Neutrophil (primary cell): ENCODE measurements around the gene EXOC6B.

Experiments
- H3K27ac ChIP-seq: fragments of 200-600 bp; sonication (generic); 2 replicates; pipeline ENCODE4 v1.5.1; 2016; ENCODE audit warnings: mild to moderate bottlenecking, moderate library complexity
- H3K27me3 ChIP-seq: fragments of 200-600 bp; sonication (generic); 2 replicates; pipeline ENCODE4 v1.6.0; 2016; ENCODE audit warnings: mild to moderate bottlenecking
- H3K36me3 ChIP-seq: fragments of 200-600 bp; sonication (generic); 2 replicates; pipeline ENCODE4 v1.5.1; 2017
- H3K4me1 ChIP-seq, 2 experiments: fragments of 200-600 bp in 1 of 2; sonication (generic) in 1 of 2; 1 replicate in 1 of 2; 2 replicates in 1 of 2; pipeline versions ENCODE4 v1.5.1 to v1.6.1; 2013 to 2016; ENCODE audit warnings: low read depth in 1 of 2, low read length in 1 of 2, mild to moderate bottlenecking in 1 of 2, moderate library complexity in 1 of 2; ENCODE audit not compliant: control insufficient read depth in 1 of 2, insufficient read depth in 1 of 2
- H3K4me3 ChIP-seq, 2 experiments: fragments of 200-600 bp in 1 of 2; sonication (generic) in 1 of 2; 1 replicate in 1 of 2; 2 replicates in 1 of 2; pipeline ENCODE4 v1.5.1; 2013 to 2016; ENCODE audit warnings: low read depth in 1 of 2, low read length in 1 of 2, mild to moderate bottlenecking in 1 of 2, moderate library complexity in 1 of 2
- H3K9me3 ChIP-seq: fragments of 200-600 bp; sonication (generic); 2 replicates; pipeline ENCODE4 v1.5.1; 2016
- CTCF ChIP-seq: fragments of 200-600 bp; sonication (generic); IDR thresholded peaks from 2 replicates; pipeline ENCODE4 v1.5.1; 2016; ENCODE audit warnings: antibody characterized with exemption

EXOC6B gene

DNA sequence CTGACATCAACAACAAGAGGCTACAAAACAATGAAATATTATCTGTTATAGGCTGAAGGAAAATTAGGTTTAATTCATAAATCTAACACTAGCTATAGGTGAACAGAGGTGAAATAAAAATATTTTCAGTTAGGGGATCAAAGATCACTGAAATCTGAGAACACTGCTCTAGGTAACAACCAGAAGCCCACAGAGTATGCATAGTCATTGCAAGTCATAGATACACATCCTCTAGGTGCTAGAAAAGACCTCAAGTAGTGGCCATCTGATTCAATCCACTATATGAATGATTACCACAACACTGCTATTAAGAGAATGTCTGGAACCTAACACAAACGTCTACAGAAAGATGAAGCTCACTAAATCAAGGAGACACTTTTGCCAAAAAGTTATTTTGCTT lies 413.6 kb downstream of the EXOC6B start:
- H3K36me3 ChIP-seq: no peaks in the 10 kb centered on the region
- H3K27me3 ChIP-seq: no peaks in the 10 kb centered on the region
- H3K9me3 ChIP-seq: no peaks in the 10 kb centered on the region
- no peak for TF ChIP-seq CTCF
- H3K4me1 ChIP-seq: no peaks in the 10 kb centered on the region
- no peak overlapping the region for H3K4me3 ChIP-seq
- no peak overlapping the region for H3K27ac ChIP-seq

GRCh38 chr2:72399879-72400278 lies 426.0 kb downstream of the EXOC6B start:
- no peak overlapping the region for H3K4me3 ChIP-seq
- no peak for TF ChIP-seq CTCF
- no peaks in the 10 kb centered on the region for H3K4me1 ChIP-seq
- H3K9me3 ChIP-seq: peaks cover 7% of the 10 kb centered on the region
- no peaks in the 10 kb centered on the region for H3K27me3 ChIP-seq
- H3K36me3 ChIP-seq: no peaks in the 10 kb centered on the region
- no peak overlapping the region for H3K27ac ChIP-seq

DNA sequence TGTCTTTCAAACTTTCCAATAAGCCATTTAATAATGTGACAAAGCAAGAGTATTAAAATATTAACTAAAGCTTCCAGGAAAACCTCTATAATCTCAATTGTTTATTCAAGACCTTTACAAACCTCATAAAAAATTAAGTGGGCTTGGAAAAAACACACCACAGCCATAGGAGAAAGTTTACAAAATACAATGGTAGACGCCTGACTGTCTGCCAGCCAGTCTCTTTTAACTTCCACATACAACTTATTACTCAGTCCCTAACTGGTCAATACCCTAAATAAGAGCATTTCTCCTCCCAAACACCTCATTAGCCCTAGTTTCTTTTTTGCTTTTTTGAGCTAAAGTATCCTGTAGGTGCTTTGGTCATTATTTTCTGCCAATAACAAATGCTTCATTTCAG lies 430.7 kb downstream of the EXOC6B start:
- no peaks in the 10 kb centered on the region for H3K4me1 ChIP-seq
- no peak overlapping the region for H3K4me3 ChIP-seq
- H3K9me3 ChIP-seq: no peaks in the 10 kb centered on the region
- H3K36me3 ChIP-seq: no peaks in the 10 kb centered on the region
- no peak overlapping the region for H3K27ac ChIP-seq
- no peaks in the 10 kb centered on the region for H3K27me3 ChIP-seq
- no peak for TF ChIP-seq CTCF

GRCh38 chr2:72394541-72395070 lies 431.2 kb downstream of the EXOC6B start:
- TF ChIP-seq CTCF: no peak
- no peak overlapping the region for H3K27ac ChIP-seq
- no peaks in the 10 kb centered on the region for H3K27me3 ChIP-seq

DNA sequence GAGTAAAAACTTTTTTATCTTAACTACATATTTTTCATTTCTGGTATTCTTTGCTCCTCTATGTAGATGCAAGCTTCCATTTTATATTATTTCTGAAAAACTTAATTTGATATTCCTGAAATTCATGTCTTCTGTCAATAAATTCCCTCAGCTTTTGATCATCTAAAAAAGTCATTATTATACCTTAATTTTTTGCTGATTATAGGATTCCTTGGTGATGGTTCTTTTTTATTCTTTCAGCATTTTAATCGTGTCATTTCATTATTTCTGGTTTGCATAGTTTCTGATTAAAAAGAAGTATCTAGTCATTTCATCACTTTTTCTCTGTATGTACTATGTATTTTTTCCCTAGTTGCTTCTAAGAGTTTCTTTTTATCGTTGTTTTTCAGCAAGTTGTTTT lies 436.4 kb downstream of the EXOC6B start:
- Histone ChIP-seq H3K4me3 (no peak overlapping the region), H3K27ac (no peak overlapping the region), H3K36me3 (no peaks in the 10 kb centered on the region), H3K9me3 (no peaks in the 10 kb centered on the region), H3K27me3 (no peaks in the 10 kb centered on the region), H3K4me1 (no peaks in the 10 kb centered on the region)
- TF ChIP-seq CTCF: no peak

More at GRCh38 chr2:72394541-72395070, 431.2 kb downstream of the EXOC6B start:
- Histone ChIP-seq H3K4me3 (no peak overlapping the region), H3K36me3 (no peaks in the 10 kb centered on the region), H3K9me3 (no peaks in the 10 kb centered on the region), H3K4me1 (no peaks in the 10 kb centered on the region)

GRCh38 chr2:72388263-72388662 lies 437.6 kb downstream of the EXOC6B start:
- Histone ChIP-seq H3K27me3 (no peaks in the 10 kb centered on the region), H3K4me1 (no peaks in the 10 kb centered on the region), H3K4me3 (no peak overlapping the region), H3K9me3 (no peaks in the 10 kb centered on the region), H3K36me3 (no peaks in the 10 kb centered on the region), H3K27ac (no peak overlapping the region)
- no peak for TF ChIP-seq CTCF
